Measurements from ENCODE around the gene EVA1C. TPM values are rescaled to one million over a fixed set of nuclear protein-coding genes. Genes with fewer than 3 reads are reported as not detected.
A peak's percentile ranks its signal among the peaks of the same experiment; 100 is the strongest.
"Not testable (repeated sequence)": the region's sequence is repeated elsewhere in the genome, so short reads cannot be mapped to it uniquely, and the experiment has no call there.

The EVA1C gene
- total and polyA plus RNA-seq, 2 donors (not counting 1 experiment from before 2014, with no cell fraction given) = 2.4 to 4.6 TPM

DNA sequence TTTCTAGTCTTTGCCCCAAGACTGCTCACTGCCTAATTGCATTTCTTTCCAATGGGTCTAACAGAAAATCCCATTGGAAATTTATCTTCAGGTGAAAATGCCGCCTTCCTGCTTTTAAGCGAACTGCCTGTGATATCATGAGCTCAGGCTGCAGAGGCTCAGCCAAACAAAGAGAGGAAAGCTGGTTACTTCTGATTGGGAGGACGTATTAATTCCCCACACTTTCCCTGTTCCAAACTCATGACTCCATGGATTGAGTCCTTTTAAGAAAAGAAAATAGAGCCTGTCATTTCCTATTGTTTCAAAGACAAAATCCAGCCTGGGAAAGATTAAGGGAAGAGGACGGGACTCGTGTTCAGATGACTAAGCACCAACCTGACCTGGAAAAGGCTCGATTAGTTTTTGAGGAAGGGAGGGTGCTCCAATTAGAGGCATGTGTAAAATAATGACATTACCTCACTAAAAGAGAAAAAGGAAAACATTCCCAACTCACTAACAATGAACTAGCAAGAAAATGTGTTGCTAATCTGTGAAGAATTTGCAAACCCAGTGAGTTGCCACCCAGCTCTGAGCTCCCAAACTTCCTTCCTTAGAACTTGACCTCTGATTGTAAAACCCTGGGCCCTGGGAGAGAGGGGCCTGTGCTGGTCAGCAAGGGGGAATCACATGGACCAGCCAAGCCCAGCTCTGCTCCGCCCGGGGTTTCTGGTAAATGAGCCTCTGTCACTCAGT lies 111.6 kb downstream of the EVA1C start:
- TF ChIP-seq, protein P1, sequence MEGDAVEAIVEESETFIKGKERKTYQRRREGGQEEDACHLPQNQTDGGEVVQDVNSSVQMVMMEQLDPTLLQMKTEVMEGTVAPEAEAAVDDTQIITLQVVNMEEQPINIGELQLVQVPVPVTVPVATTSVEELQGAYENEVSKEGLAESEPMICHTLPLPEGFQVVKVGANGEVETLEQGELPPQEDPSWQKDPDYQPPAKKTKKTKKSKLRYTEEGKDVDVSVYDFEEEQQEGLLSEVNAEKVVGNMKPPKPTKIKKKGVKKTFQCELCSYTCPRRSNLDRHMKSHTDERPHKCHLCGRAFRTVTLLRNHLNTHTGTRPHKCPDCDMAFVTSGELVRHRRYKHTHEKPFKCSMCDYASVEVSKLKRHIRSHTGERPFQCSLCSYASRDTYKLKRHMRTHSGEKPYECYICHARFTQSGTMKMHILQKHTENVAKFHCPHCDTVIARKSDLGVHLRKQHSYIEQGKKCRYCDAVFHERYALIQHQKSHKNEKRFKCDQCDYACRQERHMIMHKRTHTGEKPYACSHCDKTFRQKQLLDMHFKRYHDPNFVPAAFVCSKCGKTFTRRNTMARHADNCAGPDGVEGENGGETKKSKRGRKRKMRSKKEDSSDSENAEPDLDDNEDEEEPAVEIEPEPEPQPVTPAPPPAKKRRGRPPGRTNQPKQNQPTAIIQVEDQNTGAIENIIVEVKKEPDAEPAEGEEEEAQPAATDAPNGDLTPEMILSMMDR (conservative IDR thresholded peaks at IDR 0.05 in 1 of 2, IDR thresholded peaks at IDR 0.05 in 1 of 2; ENCODE audit: low read depth in 1 of 2, low read length in 2 of 2) = no peak
- no peak for TF ChIP-seq EZH2 (IDR thresholded peaks at IDR 0.05; ENCODE audit: low read length, missing control alignments)
- Histone ChIP-seq H4K20me1 (ENCODE audit: control insufficient read depth, extremely low read depth, insufficient read depth, low read length) (no peaks in the 10 kb centered on the region), H3K27ac (ENCODE audit: insufficient read depth, low read length) (no peak overlapping the region), H3K4me3 (replicated peaks in 1 of 4; ENCODE audit: control extremely low read depth in 1 of 4, insufficient read depth in 1 of 4, low read depth in 3 of 4, low read length in 4 of 4) (no peak overlapping the region), H3K4me2 (ENCODE audit: extremely low read depth, insufficient read depth, low read length) (no peak overlapping the region), H3K9me3 (ENCODE audit: control insufficient read depth, insufficient read depth, low read depth, low read length) (no peaks in the 10 kb centered on the region), H2AFZ (ENCODE audit: low read length) (no peak overlapping the region), H3K9ac (ENCODE audit: insufficient read depth, low read length) (no peak overlapping the region), H3K36me3 (ENCODE audit: control insufficient read depth, insufficient read depth, low read length) (no peaks in the 10 kb centered on the region), H3K27me3 (ENCODE audit: control insufficient read depth, insufficient read depth, low read length) (no peaks in the 10 kb centered on the region), H3K4me1 (ENCODE audit: control insufficient read depth, extremely low read depth, insufficient read depth, low read length) (peaks cover 9% of the 10 kb centered on the region), H3K79me2 (ENCODE audit: control insufficient read depth, insufficient read depth, low read length) (no peaks in the 10 kb centered on the region)
- DNase-seq (ENCODE audit: low read depth in 2 of 2) = peak; percentile 81 to 94

DNA sequence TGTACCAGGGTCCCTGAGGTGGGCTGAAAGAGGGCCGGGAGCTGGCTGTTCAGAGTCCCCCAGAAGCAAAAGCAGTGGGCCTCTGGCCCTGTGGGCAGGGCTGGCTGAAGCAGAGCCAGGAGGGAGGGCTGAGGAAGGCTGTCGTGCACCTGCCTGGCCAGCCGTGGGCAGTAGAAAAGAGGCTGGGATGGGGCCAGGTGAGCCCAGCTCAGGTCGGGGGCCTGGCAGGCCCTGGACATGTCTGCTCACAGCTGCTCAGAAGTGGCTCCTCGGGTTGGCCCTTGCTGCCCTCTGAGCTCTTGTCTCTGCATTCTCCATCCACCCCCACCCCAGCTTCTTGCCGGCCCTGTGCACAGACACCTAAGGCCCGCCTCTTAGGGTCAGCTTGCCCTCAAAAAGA lies 112.8 kb downstream of the EVA1C start:
- no peak overlapping the region for H3K9ac ChIP-seq (ENCODE audit: insufficient read depth, low read length)
- no peaks in the 10 kb centered on the region for H4K20me1 ChIP-seq (ENCODE audit: control insufficient read depth, extremely low read depth, insufficient read depth, low read length)
- H3K27ac ChIP-seq (ENCODE audit: insufficient read depth, low read length) = no peak overlapping the region

DNA sequence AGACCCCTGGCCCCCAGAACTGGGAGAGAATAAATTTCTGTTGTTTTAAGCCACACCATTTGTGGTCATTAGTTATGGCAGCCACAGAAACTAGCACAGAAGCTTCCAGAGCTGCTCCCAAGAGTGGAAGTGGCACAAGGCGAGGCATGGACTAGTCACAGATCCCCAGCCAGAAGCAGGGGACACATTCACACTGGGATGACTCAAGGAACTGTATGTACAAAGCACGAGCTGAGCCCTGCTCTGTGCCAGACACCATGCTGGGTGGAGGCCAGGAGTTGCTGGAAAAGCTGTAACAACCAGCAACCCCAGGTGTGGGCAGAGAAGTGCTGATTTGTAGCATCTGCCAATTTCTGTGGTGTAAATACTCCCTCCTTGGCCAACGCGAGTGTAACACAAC lies 117.2 kb downstream of the EVA1C start:
- H3K4me3 ChIP-seq (replicated peaks in 1 of 4; ENCODE audit: control extremely low read depth in 1 of 4, insufficient read depth in 1 of 4, low read depth in 3 of 4, low read length in 4 of 4) = no peak overlapping the region
- H4K20me1 ChIP-seq (ENCODE audit: control insufficient read depth, extremely low read depth, insufficient read depth, low read length) = no peaks in the 10 kb centered on the region
- TF ChIP-seq, protein P1 (conservative IDR thresholded peaks at IDR 0.05 in 1 of 2, IDR thresholded peaks at IDR 0.05 in 1 of 2; ENCODE audit: low read depth in 1 of 2, low read length in 2 of 2) = no peak
- no peak for TF ChIP-seq EZH2 (IDR thresholded peaks at IDR 0.05; ENCODE audit: low read length, missing control alignments)
- no peaks in the 10 kb centered on the region for H3K9me3 ChIP-seq (ENCODE audit: control insufficient read depth, insufficient read depth, low read depth, low read length)
- no peaks in the 10 kb centered on the region for H3K4me1 ChIP-seq (ENCODE audit: control insufficient read depth, extremely low read depth, insufficient read depth, low read length)
- H3K4me2 ChIP-seq (ENCODE audit: extremely low read depth, insufficient read depth, low read length) = no peak overlapping the region
- no peak overlapping the region for H2AFZ ChIP-seq (ENCODE audit: low read length)
- no peak overlapping the region for H3K9ac ChIP-seq (ENCODE audit: insufficient read depth, low read length)
- no peaks in the 10 kb centered on the region for H3K79me2 ChIP-seq (ENCODE audit: control insufficient read depth, insufficient read depth, low read length)
- no peaks in the 10 kb centered on the region for H3K36me3 ChIP-seq (ENCODE audit: control insufficient read depth, insufficient read depth, low read length)
- no peak overlapping the region for H3K27ac ChIP-seq (ENCODE audit: insufficient read depth, low read length)
- DNase-seq (ENCODE audit: low read depth in 2 of 2) = no peak
- peaks cover 4% of the 10 kb centered on the region for H3K27me3 ChIP-seq (ENCODE audit: control insufficient read depth, insufficient read depth, low read length)

More for the DNA sequence above, 112.8 kb downstream of the EVA1C start:
- no peak overlapping the region for H3K4me2 ChIP-seq (ENCODE audit: extremely low read depth, insufficient read depth, low read length)
- no peak overlapping the region for H2AFZ ChIP-seq (ENCODE audit: low read length)
- peaks cover 9% of the 10 kb centered on the region for H3K4me1 ChIP-seq (ENCODE audit: control insufficient read depth, extremely low read depth, insufficient read depth, low read length)
- H3K27me3 ChIP-seq (ENCODE audit: control insufficient read depth, insufficient read depth, low read length) = no peaks in the 10 kb centered on the region
- no peak for DNase-seq (ENCODE audit: low read depth in 2 of 2)
- TF ChIP-seq, protein P1 (conservative IDR thresholded peaks at IDR 0.05 in 1 of 2, IDR thresholded peaks at IDR 0.05 in 1 of 2; ENCODE audit: low read depth in 1 of 2, low read length in 2 of 2) = no peak
- no peak for TF ChIP-seq EZH2 (IDR thresholded peaks at IDR 0.05; ENCODE audit: low read length, missing control alignments)
- no peak overlapping the region for H3K4me3 ChIP-seq (replicated peaks in 1 of 4; ENCODE audit: control extremely low read depth in 1 of 4, insufficient read depth in 1 of 4, low read depth in 3 of 4, low read length in 4 of 4)
- H3K9me3 ChIP-seq (ENCODE audit: control insufficient read depth, insufficient read depth, low read depth, low read length) = no peaks in the 10 kb centered on the region
- no peaks in the 10 kb centered on the region for H3K79me2 ChIP-seq (ENCODE audit: control insufficient read depth, insufficient read depth, low read length)
- no peaks in the 10 kb centered on the region for H3K36me3 ChIP-seq (ENCODE audit: control insufficient read depth, insufficient read depth, low read length)

DNA sequence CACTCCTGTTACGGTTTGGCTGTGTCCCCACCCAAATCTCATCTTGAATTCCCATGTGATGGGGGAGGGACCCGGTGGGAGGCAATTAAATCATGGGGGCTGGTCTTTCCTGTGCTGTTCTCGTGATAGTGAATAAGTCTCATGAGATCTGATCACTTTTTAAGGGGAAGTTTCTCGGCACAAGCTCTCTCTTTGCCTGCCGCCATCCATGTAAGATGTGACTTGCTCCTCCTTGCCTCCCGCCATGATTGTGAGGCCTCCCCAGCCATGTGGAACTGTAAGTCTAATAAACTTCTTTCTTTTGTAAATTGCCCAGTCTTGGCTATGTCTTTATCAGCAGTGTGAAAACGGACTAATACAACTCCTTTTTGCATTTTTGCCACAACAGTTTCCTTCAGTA lies 118.3 kb downstream of the EVA1C start:
- H3K27me3 ChIP-seq (ENCODE audit: control insufficient read depth, insufficient read depth, low read length); DNase-seq (ENCODE audit: low read depth in 2 of 2); H3K9me3 ChIP-seq (ENCODE audit: control insufficient read depth, insufficient read depth, low read depth, low read length); H3K4me2 ChIP-seq (ENCODE audit: extremely low read depth, insufficient read depth, low read length); H3K36me3 ChIP-seq (ENCODE audit: control insufficient read depth, insufficient read depth, low read length); H3K9ac ChIP-seq (ENCODE audit: insufficient read depth, low read length); H3K4me3 ChIP-seq (replicated peaks in 1 of 4; ENCODE audit: control extremely low read depth in 1 of 4, insufficient read depth in 1 of 4, low read depth in 3 of 4, low read length in 4 of 4); H2AFZ ChIP-seq (ENCODE audit: low read length); H3K27ac ChIP-seq (ENCODE audit: insufficient read depth, low read length); H3K79me2 ChIP-seq (ENCODE audit: control insufficient read depth, insufficient read depth, low read length); H3K4me1 ChIP-seq (ENCODE audit: control insufficient read depth, extremely low read depth, insufficient read depth, low read length); H4K20me1 ChIP-seq (ENCODE audit: control insufficient read depth, extremely low read depth, insufficient read depth, low read length): not testable (repeated sequence)

DNA sequence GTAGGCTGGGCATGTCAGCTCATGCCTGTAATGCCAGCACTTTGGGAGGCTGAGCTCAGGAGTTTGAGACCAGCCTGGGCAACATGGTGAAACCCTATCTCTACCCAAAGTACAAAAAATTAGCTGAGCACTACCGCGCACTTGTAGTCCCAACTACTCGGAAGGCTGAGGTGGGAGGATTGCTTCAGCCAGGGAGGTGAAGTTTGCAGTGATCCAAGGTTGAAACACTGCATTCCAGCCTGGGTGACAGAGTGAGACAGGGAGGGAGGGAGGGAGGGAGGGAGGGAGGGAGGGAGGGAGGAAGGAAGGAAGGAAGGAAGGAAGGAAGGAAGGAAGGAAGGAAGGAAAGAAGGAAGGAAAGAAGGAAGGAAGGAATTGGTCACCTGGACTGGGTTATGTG lies 119.1 kb downstream of the EVA1C start:
- not testable (repeated sequence) for H3K9ac ChIP-seq (ENCODE audit: insufficient read depth, low read length); H3K27ac ChIP-seq (ENCODE audit: insufficient read depth, low read length); H3K27me3 ChIP-seq (ENCODE audit: control insufficient read depth, insufficient read depth, low read length); H3K79me2 ChIP-seq (ENCODE audit: control insufficient read depth, insufficient read depth, low read length); H3K4me2 ChIP-seq (ENCODE audit: extremely low read depth, insufficient read depth, low read length); H4K20me1 ChIP-seq (ENCODE audit: control insufficient read depth, extremely low read depth, insufficient read depth, low read length); H2AFZ ChIP-seq (ENCODE audit: low read length); H3K4me3 ChIP-seq (replicated peaks in 1 of 4; ENCODE audit: control extremely low read depth in 1 of 4, insufficient read depth in 1 of 4, low read depth in 3 of 4, low read length in 4 of 4); H3K36me3 ChIP-seq (ENCODE audit: control insufficient read depth, insufficient read depth, low read length); DNase-seq (ENCODE audit: low read depth in 2 of 2); H3K9me3 ChIP-seq (ENCODE audit: control insufficient read depth, insufficient read depth, low read depth, low read length); H3K4me1 ChIP-seq (ENCODE audit: control insufficient read depth, extremely low read depth, insufficient read depth, low read length)
